NT2/D1 (cell line): Measurements from ENCODE around the gene KRT73.

Experiments used
- SUZ12 ChIP-seq: IDR thresholded peaks from 2 replicates; pipeline ENCODE4 v1.6.1; 2011; ENCODE audit not compliant: insufficient read length, insufficient read depth; ENCODE audit errors: extremely low read depth
- YY1 ChIP-seq: IDR thresholded peaks from 2 replicates; pipeline ENCODE4 v1.6.1; 2011; ENCODE audit not compliant: insufficient read length, insufficient read depth
- ZNF274 ChIP-seq: IDR thresholded peaks from 2 replicates; pipeline ENCODE4 v1.6.1; 2011; ENCODE audit warnings: mild to moderate bottlenecking, low read depth, low read length

DNA sequence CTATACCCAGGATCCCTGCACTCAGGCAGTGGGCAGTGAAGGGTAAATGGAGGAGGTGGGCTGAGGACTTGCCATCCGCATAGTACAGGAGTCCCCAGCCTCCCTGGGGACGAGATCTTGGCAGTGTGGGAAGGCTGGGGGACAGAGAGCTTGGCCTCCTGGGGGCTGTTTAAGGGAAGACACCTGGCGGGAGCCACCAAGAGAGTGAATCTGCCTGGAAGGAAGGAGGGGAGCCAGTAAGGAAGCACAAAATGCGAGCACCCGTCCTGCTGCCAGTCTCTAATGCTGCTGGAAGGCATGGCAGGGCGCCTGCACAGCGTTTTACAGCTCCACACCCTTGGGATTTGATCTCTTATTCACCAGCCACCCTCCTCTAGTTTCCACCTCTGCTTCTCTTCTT, 41.0 kb upstream of the KRT73 start:
- TF ChIP-seq ZNF274 (no peak), YY1 (no peak), SUZ12 (no peak)
